K562 (cell line): ENCODE measurements around the gene TTC9C. TPM values are rescaled to one million over a fixed set of nuclear protein-coding genes. Genes with fewer than 3 reads are reported as not detected.

Source experiments
- ELF4 ChIP-seq: fragments of 450-650 bp; formaldehyde crosslinking; IDR thresholded peaks from 2 replicates; pipeline ENCODE4 v1.4.0; 2022; ENCODE audit warnings: missing genetic modification characterization
- GATA2 ChIP-seq: sonication (generic); formaldehyde crosslinking; IDR thresholded peaks from 2 replicates; pipeline ENCODE4 v1.4.0; 2020; ENCODE audit warnings: mild to moderate bottlenecking, missing genetic modification reagents
- HDAC1 ChIP-seq, 2 experiments: fragments of 450-650 bp; IDR thresholded peaks; 2 replicates each; pipeline ENCODE4 v1.6.1; 2016 to 2017; ENCODE audit warnings: inconsistent platforms in 1 of 2, mild to moderate bottlenecking in 1 of 2, moderate library complexity in 1 of 2
- HMG20B ChIP-seq: fragments of 250-450 bp; sonication (Bioruptor Pico); IDR thresholded peaks from 2 replicates; pipeline ENCODE4 v1.5.0; 2021; ENCODE audit warnings: mild to moderate bottlenecking
- LEF1 ChIP-seq: fragments of 450-650 bp; IDR thresholded peaks from 2 replicates; pipeline ENCODE4 v1.6.1; 2016; ENCODE audit warnings: mild to moderate bottlenecking
- PHTF2 ChIP-seq: fragments of 250-450 bp; sonication (Bioruptor Pico); IDR thresholded peaks from 2 replicates; pipeline ENCODE4 v1.5.0; 2021; ENCODE audit warnings: mild to moderate bottlenecking
- POLR2B ChIP-seq: fragments of 450-650 bp; IDR thresholded peaks from 2 replicates; pipeline ENCODE4 v1.6.1; 2018; ENCODE audit warnings: low read depth; ENCODE audit not compliant: partially characterized antibody
- POU5F1 ChIP-seq: fragments of 150-350 bp; IDR thresholded peaks from 2 replicates; pipeline ENCODE4 v1.6.1; 2014; ENCODE audit warnings: borderline replicate concordance, low read length, low read depth, mild to moderate bottlenecking; ENCODE audit not compliant: partially characterized antibody
- TCFL5 ChIP-seq: fragments of 250-450 bp; sonication (Bioruptor Pico); conservative IDR thresholded peaks from 2 replicates; pipeline ENCODE4 v1.6.1; 2021; ENCODE audit warnings: mild to moderate bottlenecking, moderate library complexity, matching md5 sums
- polyA plus RNA-seq, 8 experiments: library from polyadenylated mRNA; depleted of rRNA in 4 of 8; stranded (reverse) in 5 of 8; unstranded in 3 of 8; fragments of >200 nt; fragmentation: Nextera tagmentation in 2 of 8; fragmentation: Illumina TruSeq in 1 of 8; extraction: Ambion mirVana in 2 of 8; extraction: Trizol in 1 of 8; gene quantifications; 2 replicates each; pipeline versions ENCODE4 v1.2.1 to v1.2.3, GENCODE V29; 2011 to 2014; ENCODE audit warnings: inconsistent platforms in 1 of 8, missing spikeins in 1 of 8
- total RNA-seq, 7 experiments: library from RNA; depleted of rRNA in 6 of 7; stranded (reverse); fragments of >200 nt in 6 of 7; fragmentation: Illumina TruSeq in 2 of 7; extraction: Trizol in 2 of 7; gene quantifications; 2 replicates each; pipeline versions ENCODE4 v1.2.1 to v1.2.3, GENCODE V29; 2011 to 2021; ENCODE audit warnings: low replicate concordance in 1 of 7
- TF ChIP-seq, protein P1 (sequence below): sonication (generic); formaldehyde crosslinking; IDR thresholded peaks from 2 replicates; pipeline ENCODE4 v1.8.1; 2023; ENCODE audit warnings: mild to moderate bottlenecking, missing genetic modification reagents, moderate library complexity
- TF ChIP-seq, protein P2 (sequence below): sonication (generic); formaldehyde crosslinking; IDR thresholded peaks from 2 replicates; pipeline ENCODE4 v1.8.0; 2023; ENCODE audit warnings: mild to moderate bottlenecking, missing genetic modification reagents
- TF ChIP-seq, protein P3 (sequence below): fragments of 250-450 bp; sonication (Bioruptor Pico); IDR thresholded peaks from 2 replicates; pipeline ENCODE4 v1.8.0; 2021; ENCODE audit warnings: moderate library complexity, mild to moderate bottlenecking, inconsistent platforms
- TF ChIP-seq, protein P4 (sequence below): fragments of 250-450 bp; sonication (Bioruptor Pico); IDR thresholded peaks from 2 replicates; pipeline ENCODE4 v1.5.0; 2020; ENCODE audit warnings: mild to moderate bottlenecking, borderline replicate concordance
- TF ChIP-seq, protein P5 (sequence below), 2 experiments: fragments of 200-800 bp in 1 of 2; sonication (Bioruptor generic) in 1 of 2; sonication (generic) in 1 of 2; formaldehyde crosslinking in 1 of 2; IDR thresholded peaks in 1 of 2; conservative IDR thresholded peaks in 1 of 2; 2 replicates each; pipeline versions ENCODE4 v1.5.0 to v1.6.1; 2016 to 2020; ENCODE audit warnings: missing compliant biosample characterization in 1 of 2, missing genetic modification characterization in 1 of 2, missing genetic modification reagents in 1 of 2

TTC9C gene
- total and polyA plus RNA-seq, 9 of the 15 experiments (the other 6 are each of a cell fraction or from before 2014, with no cell fraction given), result 32.8 to 59.0 (median 37.1) TPM

DNA sequence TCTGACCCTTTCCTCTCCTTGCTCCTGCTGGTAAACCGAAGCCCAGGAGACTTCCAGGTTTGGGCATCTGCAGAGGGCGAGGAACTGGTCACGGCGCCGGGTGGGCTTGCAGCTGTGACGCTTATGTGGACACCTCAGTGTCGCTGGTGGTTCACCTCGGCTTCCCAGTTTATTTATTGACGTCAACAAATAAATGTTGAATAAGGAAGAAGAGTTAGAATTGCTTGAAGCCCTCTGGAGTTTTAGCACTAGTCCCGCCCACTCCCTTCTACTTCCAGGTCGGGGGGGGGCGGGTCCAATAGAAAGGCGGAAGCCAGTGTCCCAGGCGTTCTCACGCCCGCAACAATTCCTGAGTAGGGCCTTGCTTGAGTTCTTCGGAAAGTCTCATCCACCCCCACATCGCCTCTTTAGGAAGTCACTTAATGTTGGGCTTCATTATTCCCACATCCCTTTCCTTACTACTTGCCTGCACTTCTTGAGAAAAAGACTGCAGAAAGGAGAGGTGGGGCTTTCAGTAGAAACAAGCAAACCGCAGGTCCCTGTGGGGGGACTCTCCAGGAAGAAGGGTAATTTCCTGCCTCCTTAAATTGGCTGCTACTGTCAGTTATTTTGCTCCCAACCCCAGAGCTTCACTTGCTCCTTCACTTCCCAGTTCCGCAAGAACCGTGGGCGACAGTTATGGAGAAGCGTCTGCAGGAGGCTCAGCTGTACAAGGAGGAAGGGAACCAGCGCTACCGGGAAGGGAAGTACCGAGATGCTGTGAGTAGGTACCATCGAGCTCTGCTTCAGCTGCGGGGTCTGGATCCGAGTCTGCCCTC is at the start of gene TTC9C (continued):
- TF ChIP-seq, protein P1, sequence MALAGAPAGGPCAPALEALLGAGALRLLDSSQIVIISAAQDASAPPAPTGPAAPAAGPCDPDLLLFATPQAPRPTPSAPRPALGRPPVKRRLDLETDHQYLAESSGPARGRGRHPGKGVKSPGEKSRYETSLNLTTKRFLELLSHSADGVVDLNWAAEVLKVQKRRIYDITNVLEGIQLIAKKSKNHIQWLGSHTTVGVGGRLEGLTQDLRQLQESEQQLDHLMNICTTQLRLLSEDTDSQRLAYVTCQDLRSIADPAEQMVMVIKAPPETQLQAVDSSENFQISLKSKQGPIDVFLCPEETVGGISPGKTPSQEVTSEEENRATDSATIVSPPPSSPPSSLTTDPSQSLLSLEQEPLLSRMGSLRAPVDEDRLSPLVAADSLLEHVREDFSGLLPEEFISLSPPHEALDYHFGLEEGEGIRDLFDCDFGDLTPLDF (CRISPR knock-in tag), result no peak
- TF ChIP-seq POU5F1, result no peak
- TF ChIP-seq HDAC1 (IDR thresholded peaks at IDR 0.05), result peak in 1 of 2 experiments; percentile 87; a peak in 2 of 4 replicates
- TF ChIP-seq HMG20B, result no peak
- TF ChIP-seq, protein P2, sequence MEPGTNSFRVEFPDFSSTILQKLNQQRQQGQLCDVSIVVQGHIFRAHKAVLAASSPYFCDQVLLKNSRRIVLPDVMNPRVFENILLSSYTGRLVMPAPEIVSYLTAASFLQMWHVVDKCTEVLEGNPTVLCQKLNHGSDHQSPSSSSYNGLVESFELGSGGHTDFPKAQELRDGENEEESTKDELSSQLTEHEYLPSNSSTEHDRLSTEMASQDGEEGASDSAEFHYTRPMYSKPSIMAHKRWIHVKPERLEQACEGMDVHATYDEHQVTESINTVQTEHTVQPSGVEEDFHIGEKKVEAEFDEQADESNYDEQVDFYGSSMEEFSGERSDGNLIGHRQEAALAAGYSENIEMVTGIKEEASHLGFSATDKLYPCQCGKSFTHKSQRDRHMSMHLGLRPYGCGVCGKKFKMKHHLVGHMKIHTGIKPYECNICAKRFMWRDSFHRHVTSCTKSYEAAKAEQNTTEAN (CRISPR knock-in tag), result peak; percentile 44; the same call in 1 of the 2 replicates
- TF ChIP-seq TCFL5 (CRISPR knock-in tag), result no peak
- TF ChIP-seq, protein P3, sequence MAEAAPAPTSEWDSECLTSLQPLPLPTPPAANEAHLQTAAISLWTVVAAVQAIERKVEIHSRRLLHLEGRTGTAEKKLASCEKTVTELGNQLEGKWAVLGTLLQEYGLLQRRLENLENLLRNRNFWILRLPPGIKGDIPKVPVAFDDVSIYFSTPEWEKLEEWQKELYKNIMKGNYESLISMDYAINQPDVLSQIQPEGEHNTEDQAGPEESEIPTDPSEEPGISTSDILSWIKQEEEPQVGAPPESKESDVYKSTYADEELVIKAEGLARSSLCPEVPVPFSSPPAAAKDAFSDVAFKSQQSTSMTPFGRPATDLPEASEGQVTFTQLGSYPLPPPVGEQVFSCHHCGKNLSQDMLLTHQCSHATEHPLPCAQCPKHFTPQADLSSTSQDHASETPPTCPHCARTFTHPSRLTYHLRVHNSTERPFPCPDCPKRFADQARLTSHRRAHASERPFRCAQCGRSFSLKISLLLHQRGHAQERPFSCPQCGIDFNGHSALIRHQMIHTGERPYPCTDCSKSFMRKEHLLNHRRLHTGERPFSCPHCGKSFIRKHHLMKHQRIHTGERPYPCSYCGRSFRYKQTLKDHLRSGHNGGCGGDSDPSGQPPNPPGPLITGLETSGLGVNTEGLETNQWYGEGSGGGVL (CRISPR knock-in tag), result no peak
- no peak for TF ChIP-seq ELF4 (CRISPR knock-in tag)
- TF ChIP-seq, protein P4, sequence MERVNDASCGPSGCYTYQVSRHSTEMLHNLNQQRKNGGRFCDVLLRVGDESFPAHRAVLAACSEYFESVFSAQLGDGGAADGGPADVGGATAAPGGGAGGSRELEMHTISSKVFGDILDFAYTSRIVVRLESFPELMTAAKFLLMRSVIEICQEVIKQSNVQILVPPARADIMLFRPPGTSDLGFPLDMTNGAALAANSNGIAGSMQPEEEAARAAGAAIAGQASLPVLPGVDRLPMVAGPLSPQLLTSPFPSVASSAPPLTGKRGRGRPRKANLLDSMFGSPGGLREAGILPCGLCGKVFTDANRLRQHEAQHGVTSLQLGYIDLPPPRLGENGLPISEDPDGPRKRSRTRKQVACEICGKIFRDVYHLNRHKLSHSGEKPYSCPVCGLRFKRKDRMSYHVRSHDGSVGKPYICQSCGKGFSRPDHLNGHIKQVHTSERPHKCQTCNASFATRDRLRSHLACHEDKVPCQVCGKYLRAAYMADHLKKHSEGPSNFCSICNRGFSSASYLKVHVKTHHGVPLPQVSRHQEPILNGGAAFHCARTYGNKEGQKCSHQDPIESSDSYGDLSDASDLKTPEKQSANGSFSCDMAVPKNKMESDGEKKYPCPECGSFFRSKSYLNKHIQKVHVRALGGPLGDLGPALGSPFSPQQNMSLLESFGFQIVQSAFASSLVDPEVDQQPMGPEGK (CRISPR knock-in tag), result no peak
- TF ChIP-seq PHTF2 (CRISPR knock-in tag), result no peak
- TF ChIP-seq LEF1, result no peak
- peak; percentile 72 for TF ChIP-seq POLR2B
- no peak for TF ChIP-seq GATA2 (CRISPR knock-in tag)
- TF ChIP-seq, protein P5, sequence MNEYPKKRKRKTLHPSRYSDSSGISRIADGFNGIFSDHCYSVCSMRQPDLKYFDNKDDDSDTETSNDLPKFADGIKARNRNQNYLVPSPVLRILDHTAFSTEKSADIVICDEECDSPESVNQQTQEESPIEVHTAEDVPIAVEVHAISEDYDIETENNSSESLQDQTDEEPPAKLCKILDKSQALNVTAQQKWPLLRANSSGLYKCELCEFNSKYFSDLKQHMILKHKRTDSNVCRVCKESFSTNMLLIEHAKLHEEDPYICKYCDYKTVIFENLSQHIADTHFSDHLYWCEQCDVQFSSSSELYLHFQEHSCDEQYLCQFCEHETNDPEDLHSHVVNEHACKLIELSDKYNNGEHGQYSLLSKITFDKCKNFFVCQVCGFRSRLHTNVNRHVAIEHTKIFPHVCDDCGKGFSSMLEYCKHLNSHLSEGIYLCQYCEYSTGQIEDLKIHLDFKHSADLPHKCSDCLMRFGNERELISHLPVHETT (CRISPR knock-in tag; conservative IDR thresholded peaks at IDR 0.05 in 1 of 2, IDR thresholded peaks at IDR 0.05 in 1 of 2), result peak in 1 of 2 experiments; percentile 75; a peak in 2 of 4 replicates
